B cell (primary cell): ENCODE data around the gene NCBP2. TPM values are rescaled to one million over a fixed set of nuclear protein-coding genes. Genes with fewer than 3 reads are reported as not detected.

Experiments used
- ATAC-seq: fragments of 200-7000 bp; cut with Tn5 transposase; one replicate; pipeline ENCODE4 v1.10.0; 2021; ENCODE audit warnings: low read depth, mild to moderate bottlenecking, moderate number of reproducible peaks, moderate library complexity
- CTCF ChIA-PET: fragments of 350-600 bp; sonication (Branson Sonifier 250); formaldehyde crosslinking; loops from one replicate; lab custom pipeline; 2021; ENCODE audit warnings: antibody characterized with exemption, inconsistent platforms; lab: Charles Lee
- POLR2A ChIA-PET: fragments of 350-600 bp; sonication (Branson Sonifier 250); formaldehyde crosslinking; loops from one replicate; lab custom pipeline; 2021; ENCODE audit warnings: antibody characterized with exemption; lab: Charles Lee
- DNase-seq: peaks from one replicate; pipeline ENCODE4 v3.0.0; 2013
- H2AFZ ChIP-seq: 2 replicates; pipeline ENCODE4 v1.6.1; 2012; ENCODE audit warnings: mild to moderate bottlenecking, low read depth, low read length; ENCODE audit not compliant: insufficient read depth, poor library complexity, severe bottlenecking
- H3K27ac ChIP-seq, 2 donors: 1 replicate in 1 of 2; 2 replicates in 1 of 2; pipeline ENCODE4 v1.5.1; 2012 to 2013; ENCODE audit warnings: low read length in 2 of 2, mild to moderate bottlenecking in 2 of 2, moderate library complexity in 1 of 2
- H3K27me3 ChIP-seq, 4 experiments: fragments of 200-600 bp in 1 of 4; sonication (generic) in 1 of 4; replicated peaks in 1 of 4; 1 replicate in 2 of 4; 2 replicates in 2 of 4; pipeline versions ENCODE4 v1.6.1 to v1.7.0; 2013 to 2016; ENCODE audit warnings: low read length in 3 of 4, mild to moderate bottlenecking in 2 of 4, mixed read lengths in 1 of 4, moderate library complexity in 1 of 4; ENCODE audit not compliant: insufficient read depth in 4 of 4, control insufficient read depth in 3 of 4; ENCODE audit errors: control extremely low read depth in 1 of 4
- H3K36me3 ChIP-seq, 2 experiments: replicated peaks in 1 of 2; 1 replicate in 1 of 2; 2 replicates in 1 of 2; pipeline versions ENCODE4 v1.6.1 to v1.7.1; 2013; ENCODE audit warnings: low read length in 1 of 2; ENCODE audit not compliant: insufficient read depth in 2 of 2, control insufficient read depth in 1 of 2; ENCODE audit errors: control extremely low read depth in 1 of 2, extremely low read depth in 1 of 2
- H3K4me1 ChIP-seq, 2 donors: fragments of 200-600 bp in 1 of 2; sonication (generic) in 1 of 2; 1 replicate in 1 of 2; 2 replicates in 1 of 2; pipeline versions ENCODE4 v1.5.1 to v1.6.1; 2013 to 2017; ENCODE audit warnings: low read length in 2 of 2; ENCODE audit not compliant: control insufficient read depth in 2 of 2, insufficient read depth in 2 of 2
- H3K4me2 ChIP-seq: replicated peaks from 2 replicates; pipeline ENCODE3; 2012; ENCODE audit warnings: mild to moderate bottlenecking, low read depth, low read length; ENCODE audit not compliant: poor library complexity, severe bottlenecking
- H3K4me3 ChIP-seq, 5 experiments: fragments of 200-600 bp in 1 of 5; sonication (generic) in 1 of 5; 1 replicate in 3 of 5; 2 replicates in 2 of 5; pipeline versions ENCODE4 v1.5.1 to v1.7.0; 2011 to 2016; ENCODE audit warnings: low read length in 4 of 5, mild to moderate bottlenecking in 4 of 5, low read depth in 2 of 5, control low read depth in 1 of 5, moderate library complexity in 1 of 5; ENCODE audit not compliant: insufficient read depth in 1 of 5; ENCODE audit errors: control extremely low read depth in 1 of 5, extremely low read depth in 1 of 5
- H3K79me2 ChIP-seq: fragments of 200-600 bp; sonication (generic); one replicate; pipeline ENCODE4 v1.6.0; 2016; ENCODE audit warnings: low read length; ENCODE audit not compliant: control insufficient read depth, insufficient read depth
- H3K9ac ChIP-seq: fragments of 200-600 bp; sonication (generic); 2 replicates; pipeline ENCODE4 v1.6.1; 2017; ENCODE audit warnings: mild to moderate bottlenecking, low read length, moderate library complexity
- H3K9me3 ChIP-seq, 3 donors: one replicate each; pipeline versions ENCODE4 v1.6.1 to v1.7.1; 2013; ENCODE audit warnings: low read length in 2 of 3; ENCODE audit not compliant: control insufficient read depth in 2 of 3, insufficient read depth in 1 of 3; ENCODE audit errors: control extremely low read depth in 1 of 3
- H4K20me1 ChIP-seq: 2 replicates; pipeline ENCODE4 v1.6.0; 2012; ENCODE audit warnings: mild to moderate bottlenecking, low read length; ENCODE audit not compliant: insufficient read depth, control insufficient read depth, poor library complexity, severe bottlenecking
- H3K27ac Mint-ChIP-seq: one replicate; pipeline ENCODE4 v1.8.0; 2021; ENCODE audit warnings: mixed read lengths
- H3K27me3 Mint-ChIP-seq: one replicate; pipeline ENCODE4 v1.8.0; 2021; ENCODE audit warnings: mixed read lengths
- H3K4me1 Mint-ChIP-seq: one replicate; pipeline ENCODE4 v1.8.0; 2021; ENCODE audit warnings: mixed read lengths
- H3K4me3 Mint-ChIP-seq: one replicate; pipeline ENCODE4 v1.8.0; 2021; ENCODE audit warnings: mixed read lengths
- H3K9me3 Mint-ChIP-seq: one replicate; pipeline ENCODE4 v1.8.0; 2022; ENCODE audit warnings: mixed read lengths; ENCODE audit not compliant: insufficient read depth
- CTCF ChIP-seq: fragments of 200-600 bp; IDR thresholded peaks from one replicate; pipeline ENCODE4 v1.8.0; 2022; ENCODE audit warnings: antibody characterized with exemption, mild to moderate bottlenecking
- EZH2 ChIP-seq: IDR thresholded peaks from 2 replicates; pipeline ENCODE4 v1.6.1; 2012; ENCODE audit warnings: borderline replicate concordance, low read depth, mild to moderate bottlenecking, moderate library complexity, low read length; ENCODE audit not compliant: insufficient read depth, poor library complexity, severe bottlenecking
- WGBS: methylation state at CpG from one replicate; pipeline ENCODE4 v1.1.5; 2013; ENCODE audit warnings: missing lambda C conversion rate; ENCODE audit not compliant: insufficient coverage; 5-methylcytosine and 5-hydroxymethylcytosine counted together
- intact Hi-C: fragments of 100-400 bp; cut with micrococcal nuclease; formaldehyde crosslinking; loops from one replicate; pipeline ENCODE4 v1.10.0; 2022
- polyA plus RNA-seq: library from polyadenylated mRNA; depleted of rRNA; stranded (reverse); fragments of >200 nt; gene quantifications from 2 replicates; pipeline ENCODE4 v1.2.3, GENCODE V29; 2012
- total RNA-seq, 2 donors: library from RNA; stranded (reverse); fragments of 120-200 nt in 1 of 2; gene quantifications; 1 replicate in 1 of 2; 2 replicates in 1 of 2; pipeline versions ENCODE4 v1.2.3 to v1.2.4, GENCODE V29; 2013 to 2022

Gene NCBP2
- total and polyA plus RNA-seq, 2 donors (not counting 1 experiment from before 2014, with no cell fraction given), result 25.5 to 95.0 TPM

GRCh38 chr3:196967412-196968232 is 25.3 kb upstream of the NCBP2 start:
- Mint-ChIP-seq H3K4me3 (peak overlapping the region; percentile 89), H3K27me3 (peaks cover 5% of the 10 kb centered on the region), H3K9me3 (no peaks in the 10 kb centered on the region), H3K27ac (peak overlapping the region; percentile 7), H3K4me1 (peaks cover 30% of the 10 kb centered on the region)
- H4K20me1 ChIP-seq, result no peaks in the 10 kb centered on the region
- H2AFZ ChIP-seq, result peak overlapping the region; percentile 90
- peak overlapping the region; percentile 98 for H3K4me2 ChIP-seq
- no peaks in the 10 kb centered on the region for H3K36me3 ChIP-seq
- peaks cover 11 to 20% of the 10 kb centered on the region in 2 donors for H3K4me1 ChIP-seq
- DNase-seq (peak; percentile 26), ATAC-seq (no peak)
- H3K9me3 ChIP-seq, result no peaks in the 10 kb centered on the region
- H3K27me3 ChIP-seq, result peaks cover 0 to 4% (median 1%) of the 10 kb centered on the region in 4 experiments
- no peak for TF ChIP-seq CTCF
- no peak for TF ChIP-seq EZH2
- intact Hi-C loops, result loop anchor here (2.0 kb wide), 1 partner anchor 25 kb away; the partner anchor contains the start of gene NCBP2
- no peak overlapping the region for H3K27ac ChIP-seq
- H3K79me2 ChIP-seq, result no peaks in the 10 kb centered on the region
- peak overlapping the region; percentile 66 for H3K9ac ChIP-seq
- ChIA-PET CTCF (interaction anchor here (1.1 to 5.4 kb wide), 3 partner anchors 129 to 358 kb away, joined by 5 to 66 read pairs (median 11); no protein-coding TSS in a partner anchor), POLR2A (interaction anchor here (0.7 kb wide), 1 partner anchor 28 kb away, joined by 3 read pairs; no protein-coding TSS in a partner anchor)
- H3K4me3 ChIP-seq, result peak overlapping the region in 4 of 5 experiments; percentile 38 to 71 (median 70)
- 74% methylated on average over 28 of the region's 35 CpGs for WGBS
